ENCODE measurements around the gene ZFYVE1.
"Not testable (repeated sequence)": the region's sequence is repeated elsewhere in the genome, so short reads cannot be mapped to it uniquely, and the experiment has no call there.

The ZFYVE1 gene, protein sequence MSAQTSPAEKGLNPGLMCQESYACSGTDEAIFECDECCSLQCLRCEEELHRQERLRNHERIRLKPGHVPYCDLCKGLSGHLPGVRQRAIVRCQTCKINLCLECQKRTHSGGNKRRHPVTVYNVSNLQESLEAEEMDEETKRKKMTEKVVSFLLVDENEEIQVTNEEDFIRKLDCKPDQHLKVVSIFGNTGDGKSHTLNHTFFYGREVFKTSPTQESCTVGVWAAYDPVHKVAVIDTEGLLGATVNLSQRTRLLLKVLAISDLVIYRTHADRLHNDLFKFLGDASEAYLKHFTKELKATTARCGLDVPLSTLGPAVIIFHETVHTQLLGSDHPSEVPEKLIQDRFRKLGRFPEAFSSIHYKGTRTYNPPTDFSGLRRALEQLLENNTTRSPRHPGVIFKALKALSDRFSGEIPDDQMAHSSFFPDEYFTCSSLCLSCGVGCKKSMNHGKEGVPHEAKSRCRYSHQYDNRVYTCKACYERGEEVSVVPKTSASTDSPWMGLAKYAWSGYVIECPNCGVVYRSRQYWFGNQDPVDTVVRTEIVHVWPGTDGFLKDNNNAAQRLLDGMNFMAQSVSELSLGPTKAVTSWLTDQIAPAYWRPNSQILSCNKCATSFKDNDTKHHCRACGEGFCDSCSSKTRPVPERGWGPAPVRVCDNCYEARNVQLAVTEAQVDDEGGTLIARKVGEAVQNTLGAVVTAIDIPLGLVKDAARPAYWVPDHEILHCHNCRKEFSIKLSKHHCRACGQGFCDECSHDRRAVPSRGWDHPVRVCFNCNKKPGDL

DNA sequence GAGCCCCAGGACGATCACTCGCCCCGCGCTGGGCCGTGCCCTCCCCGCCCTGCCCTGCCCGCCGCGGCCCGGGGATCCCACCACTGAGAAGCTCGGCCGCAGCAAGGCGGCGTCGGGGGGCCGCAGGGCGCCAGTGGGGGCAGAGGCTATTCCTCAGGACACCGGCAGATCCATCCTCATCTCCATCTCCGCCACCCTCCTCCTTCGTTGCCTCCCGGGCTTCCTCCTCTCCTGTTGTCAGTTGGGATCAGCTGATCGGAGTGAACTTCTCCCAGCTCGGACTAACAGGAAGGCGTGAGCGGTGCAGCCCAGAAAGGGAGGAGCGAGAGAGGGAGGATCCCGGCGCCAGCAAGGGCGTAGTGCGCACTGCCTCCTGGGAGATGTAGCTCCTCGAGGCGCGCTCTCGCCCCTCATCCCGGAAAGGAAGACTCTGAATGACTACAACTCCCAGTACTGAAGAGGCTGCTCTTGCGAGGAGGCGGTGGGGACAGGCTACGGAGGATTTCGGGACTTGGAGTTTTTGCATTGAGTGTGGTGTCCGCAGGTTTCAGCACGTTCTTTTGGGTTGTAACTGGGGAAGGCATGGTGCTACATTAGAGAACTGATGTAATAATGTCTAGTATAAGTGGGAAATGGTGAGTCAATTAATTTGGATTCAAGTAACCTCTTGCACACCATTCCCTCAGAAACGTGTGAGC, at the start of gene ZFYVE1:
Gene ZFYVE1, minus strand, starts transcription at position 262 of the 698 bp plus-strand sequence. CDS start 2,598 bp downstream, outside the sequence.
- peak; percentile 99 for DNase-seq

DNA sequence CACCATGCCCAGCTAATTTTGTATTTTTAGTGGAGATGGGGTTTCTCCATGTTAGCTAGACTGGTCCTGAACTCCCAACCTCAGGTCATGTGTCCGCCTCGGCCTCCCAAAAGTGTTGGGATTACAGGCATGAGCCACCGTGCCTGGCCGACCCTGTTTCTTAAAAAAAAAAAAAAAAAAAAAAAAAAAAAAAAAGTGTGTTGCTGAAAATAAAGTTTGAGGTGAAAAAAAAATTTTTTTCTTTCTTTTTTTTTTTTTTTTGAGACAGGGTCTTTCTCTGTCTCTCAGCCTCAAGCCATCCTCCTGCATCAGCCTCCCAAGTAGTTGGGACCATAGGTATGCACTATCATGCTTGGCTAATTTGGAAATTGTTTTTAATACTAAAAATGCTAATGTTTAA, 42.7 kb upstream of the ZFYVE1 start:
- DNase-seq, result no peak

DNA sequence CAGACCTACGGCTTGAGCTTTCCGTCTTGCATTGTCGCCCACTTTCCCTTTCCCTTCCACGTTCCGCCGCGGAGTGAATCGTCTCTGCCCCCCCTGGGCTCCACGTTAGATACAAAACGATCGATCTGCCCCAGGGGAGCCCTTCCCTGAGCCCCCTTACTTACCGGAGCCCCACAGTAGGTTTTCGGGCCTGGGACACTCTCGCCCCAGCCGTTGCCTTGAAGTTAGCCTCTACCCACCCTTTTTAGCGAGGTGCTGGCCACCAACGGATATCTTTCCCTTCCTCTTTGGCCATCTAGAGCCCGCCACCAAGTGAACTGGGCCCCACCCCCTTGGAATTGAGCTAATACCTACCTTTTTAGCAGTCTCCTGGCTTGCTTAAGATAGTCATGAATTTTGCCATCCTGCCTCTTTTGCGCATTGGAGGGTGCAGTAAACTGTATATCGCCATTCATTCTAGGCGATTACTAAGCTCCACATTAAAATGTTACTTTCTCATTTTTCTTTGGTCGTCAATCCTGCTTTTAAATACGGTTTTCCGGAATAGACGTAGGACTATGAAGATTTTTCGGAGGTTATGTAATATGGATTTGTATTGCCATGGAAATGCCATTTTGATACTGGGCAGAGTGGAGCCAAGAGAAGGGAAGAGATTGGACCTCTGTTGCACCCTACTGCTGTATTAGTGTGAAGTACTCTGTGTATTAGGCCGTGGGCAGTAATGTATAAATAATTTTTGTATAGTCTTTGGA, 32.2 kb upstream of the ZFYVE1 start:
- peak; percentile 43 for DNase-seq

DNA sequence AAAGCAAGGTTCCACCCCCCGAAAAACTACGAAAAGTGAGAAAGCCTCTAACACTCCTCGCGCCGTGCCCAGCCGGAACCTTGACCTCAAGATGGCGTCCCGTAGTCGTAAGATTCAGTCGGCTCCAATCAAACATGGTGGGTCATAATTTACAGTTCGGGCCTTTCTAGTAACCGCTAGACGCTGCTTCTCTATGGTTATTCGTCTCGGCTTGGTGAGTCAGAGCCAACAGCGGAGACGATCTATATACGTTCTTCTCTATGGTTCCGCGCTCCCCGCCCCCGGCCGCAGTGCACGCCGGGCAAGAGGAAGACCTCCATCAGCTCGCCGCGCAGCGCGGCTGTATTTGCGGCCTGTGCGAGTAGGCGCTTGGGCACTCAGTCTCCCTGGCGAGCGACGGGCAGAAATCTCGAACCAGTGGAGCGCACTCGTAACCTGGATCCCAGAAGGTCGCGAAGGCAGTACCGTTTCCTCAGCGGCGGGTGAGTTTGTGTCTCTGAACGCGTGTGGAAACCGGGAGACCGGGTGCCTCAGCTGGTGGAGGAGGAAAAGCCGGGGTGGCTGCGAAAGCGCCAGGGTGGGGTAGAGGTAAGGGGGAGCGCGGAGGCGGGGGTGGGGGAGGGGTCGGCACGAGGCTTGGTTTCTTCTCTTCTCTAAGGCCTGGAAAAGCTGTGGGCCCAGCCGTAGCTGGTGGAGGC, 31.5 kb upstream of the ZFYVE1 start, which contains the start of gene RBM25:
Gene RBM25, plus strand, starts transcription at position 311 of the 698 bp plus-strand sequence. CDS start 13,108 bp downstream, outside the sequence.
- peak; percentile 99 for DNase-seq

DNA sequence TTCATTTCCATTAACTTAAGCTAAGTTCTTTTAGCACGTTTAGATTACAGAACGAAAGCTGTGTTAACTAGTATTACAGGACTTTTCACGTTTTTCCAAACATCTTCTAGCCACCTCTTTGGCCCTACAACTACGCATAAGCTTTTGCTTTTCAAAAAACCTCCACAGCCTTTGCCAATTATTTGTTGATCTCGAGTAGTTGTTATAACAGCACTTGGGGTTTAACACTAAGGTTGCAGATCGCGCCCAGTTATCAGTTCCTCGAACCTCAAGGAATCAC, 31.0 kb upstream of the ZFYVE1 start:
- DNase-seq, result no peak

DNA sequence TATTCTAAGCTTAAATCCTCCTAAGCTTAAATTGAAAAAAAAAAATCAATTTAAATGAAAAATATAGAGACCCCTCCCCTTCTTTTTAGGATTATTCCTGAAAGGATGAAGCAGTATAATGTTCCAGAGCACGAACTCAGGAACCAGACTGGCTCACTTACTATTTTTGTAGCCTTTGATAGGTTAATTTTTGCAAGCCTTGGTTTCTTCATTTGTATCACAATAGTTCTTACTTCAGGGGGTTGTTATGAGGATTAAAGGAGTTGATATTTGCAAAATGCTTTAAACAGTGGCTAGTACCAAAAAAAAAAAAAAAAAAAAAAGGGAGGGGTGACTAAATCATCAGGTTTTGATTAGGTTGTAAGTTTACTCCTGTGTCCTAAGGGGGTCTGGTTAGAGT, 28.3 kb upstream of the ZFYVE1 start:
- DNase-seq, result no peak

DNA sequence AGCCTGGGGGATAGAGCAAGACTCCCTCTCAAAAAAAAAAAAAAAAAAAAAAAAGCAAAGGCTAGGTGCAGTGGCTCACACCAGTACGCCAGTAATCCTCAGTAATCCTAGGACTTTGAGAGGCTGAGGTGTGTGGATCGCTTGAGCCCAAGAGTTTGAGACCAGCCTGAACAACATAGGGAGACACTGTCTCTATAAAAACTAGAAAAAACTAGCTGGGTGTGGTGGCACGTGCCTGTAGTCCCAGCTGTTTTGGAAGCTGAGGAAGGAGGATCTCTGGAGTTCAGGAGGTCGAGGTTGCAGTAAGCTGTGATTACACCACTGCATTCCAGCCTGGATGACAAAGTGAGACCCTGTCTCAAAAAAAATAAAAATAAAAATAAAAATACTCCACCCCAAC, 22.5 kb upstream of the ZFYVE1 start:
- DNase-seq, result no peak

DNA sequence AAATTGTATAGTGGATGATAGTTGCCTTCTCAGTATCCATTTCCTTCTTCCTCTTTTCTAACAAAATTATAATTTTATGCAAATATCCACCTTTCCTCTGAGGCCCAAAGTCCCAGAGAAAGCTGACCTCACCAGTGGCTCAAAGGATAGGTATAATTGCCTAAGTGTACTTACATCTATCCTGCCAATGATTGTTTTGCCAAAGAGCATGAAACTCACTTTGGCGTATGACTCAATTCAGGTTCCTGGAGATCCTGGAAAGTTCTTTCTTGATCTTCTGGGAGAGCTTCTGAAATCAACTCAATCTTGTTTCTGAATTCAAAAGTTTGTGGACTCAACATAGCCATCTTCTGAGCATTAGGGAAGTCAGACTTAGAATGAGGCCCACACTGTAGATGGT, 20.9 kb upstream of the ZFYVE1 start:
- DNase-seq, result no peak

DNA sequence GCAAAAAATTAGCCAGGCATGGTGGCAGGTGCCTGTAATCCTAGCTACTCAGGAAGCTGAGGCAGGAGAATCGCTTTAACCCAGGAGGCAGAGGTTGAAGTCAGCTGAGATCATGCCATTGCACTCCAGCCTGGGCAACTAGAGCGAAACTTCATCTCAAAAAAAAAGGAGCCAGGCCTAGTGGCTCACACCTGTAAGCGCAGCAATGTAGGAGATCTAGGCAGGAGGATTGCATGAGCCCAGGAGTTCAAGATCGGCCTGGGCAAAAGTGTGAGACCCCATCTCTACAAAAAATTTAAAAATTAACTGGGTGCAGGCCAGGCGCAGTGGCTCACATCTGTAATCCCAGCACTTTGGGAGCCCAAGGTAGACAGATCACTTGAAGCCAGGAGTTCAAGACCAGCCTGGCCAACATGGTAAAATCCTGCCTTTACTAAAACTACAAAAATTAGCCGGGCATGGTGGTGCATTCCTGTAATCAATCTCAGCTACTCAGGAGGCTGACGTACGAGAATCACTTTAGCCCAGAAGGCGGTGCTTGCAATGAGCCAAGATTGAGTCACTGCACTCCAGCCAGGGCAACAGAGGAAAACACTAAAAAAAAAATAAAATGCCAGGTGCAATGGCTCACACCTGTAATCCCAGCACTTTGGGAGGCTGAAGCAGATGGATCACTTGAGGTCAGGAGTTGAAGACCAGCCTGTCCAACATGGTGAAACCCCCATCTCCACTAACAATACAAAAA, 10.0 kb upstream of the ZFYVE1 start:
- not testable (repeated sequence) for DNase-seq

DNA sequence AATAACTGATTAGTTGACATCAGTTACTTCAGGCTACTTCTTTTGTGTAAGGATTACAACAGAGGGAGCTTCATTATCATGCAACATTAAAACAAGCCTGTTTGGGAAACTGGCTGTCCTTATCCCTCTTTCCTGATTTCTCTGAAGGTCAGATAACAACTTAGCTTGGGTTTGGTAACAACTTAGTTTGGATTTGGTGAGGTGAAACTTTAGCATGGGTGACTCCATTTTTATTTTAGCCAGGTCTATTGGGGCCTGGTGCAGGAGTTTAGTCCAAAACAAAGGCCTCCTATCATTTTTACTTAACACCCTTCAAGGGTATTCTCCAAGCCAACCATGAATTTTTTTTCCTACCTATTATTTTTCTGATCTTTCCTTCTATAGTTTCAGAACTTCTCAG, 1.1 kb upstream of the ZFYVE1 start:
- no peak for DNase-seq

DNA sequence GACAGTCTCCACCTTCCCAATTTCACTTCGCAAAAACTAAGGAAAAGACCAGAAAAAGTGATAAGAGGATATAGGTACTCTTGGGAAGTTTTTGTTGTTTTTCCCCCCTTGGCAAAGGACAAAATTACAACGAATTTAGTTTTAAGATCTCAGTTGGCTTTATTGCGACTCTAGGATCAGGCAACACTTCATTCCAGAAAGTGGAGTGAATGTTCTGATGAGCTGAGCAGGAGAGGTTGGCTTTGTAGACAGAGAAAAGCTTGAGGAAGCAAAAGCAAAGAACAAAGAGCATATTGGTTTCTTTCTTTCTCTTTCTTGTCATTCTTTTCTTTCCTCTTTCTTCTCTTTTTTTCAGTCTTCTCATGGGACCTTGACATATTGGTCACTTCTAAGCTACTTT, 640 bp upstream of the ZFYVE1 start:
- DNase-seq, result no peak

DNA sequence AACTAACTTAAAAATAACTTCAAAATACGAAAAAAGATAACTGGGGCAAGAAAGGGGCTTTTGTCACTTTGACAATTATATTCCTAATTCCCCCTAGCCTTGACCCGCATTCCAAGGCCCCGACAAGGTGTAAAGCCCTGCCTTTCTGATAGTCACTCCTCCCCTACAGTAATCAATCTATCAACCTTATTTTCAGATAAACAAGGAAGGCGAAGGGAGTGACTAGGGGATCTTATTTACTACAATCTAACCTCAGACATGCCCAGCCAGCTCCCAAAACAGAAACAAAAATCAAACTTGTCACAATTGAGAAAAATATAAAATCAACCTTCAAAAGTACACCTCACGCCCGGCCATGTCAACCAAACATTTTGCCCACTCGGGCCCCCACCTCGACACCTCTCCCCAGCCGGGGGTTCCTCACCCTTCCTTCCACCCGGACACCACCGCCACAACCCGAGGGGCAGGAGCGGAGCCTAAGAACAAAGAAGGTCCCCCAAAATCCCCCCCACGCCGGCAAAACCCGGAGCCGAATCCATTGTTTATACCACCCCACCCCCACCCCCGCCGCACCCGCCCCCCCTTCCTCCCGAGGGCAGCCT, 562 bp downstream of the ZFYVE1 start:
- no peak for DNase-seq

DNA sequence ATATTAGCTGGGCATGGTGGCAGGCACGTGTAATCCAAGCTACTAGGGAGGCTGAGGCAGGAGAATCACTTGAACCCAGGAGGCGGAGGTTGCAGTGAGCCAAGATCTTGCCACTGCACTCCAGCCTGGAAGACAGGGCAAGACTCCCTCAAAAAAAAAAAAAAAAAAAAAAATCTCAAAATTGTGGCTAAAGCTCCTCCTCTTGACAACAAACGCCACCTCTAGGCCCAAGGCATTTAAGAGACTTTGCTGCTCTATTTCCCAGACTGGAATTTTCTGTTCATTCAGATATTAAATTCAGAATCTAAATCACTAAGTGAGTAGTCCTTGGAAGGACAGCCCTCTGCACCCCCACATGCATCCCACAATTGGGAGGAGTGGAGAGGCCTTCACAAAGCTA, 1.4 kb downstream of the ZFYVE1 start:
- no peak for DNase-seq

DNA sequence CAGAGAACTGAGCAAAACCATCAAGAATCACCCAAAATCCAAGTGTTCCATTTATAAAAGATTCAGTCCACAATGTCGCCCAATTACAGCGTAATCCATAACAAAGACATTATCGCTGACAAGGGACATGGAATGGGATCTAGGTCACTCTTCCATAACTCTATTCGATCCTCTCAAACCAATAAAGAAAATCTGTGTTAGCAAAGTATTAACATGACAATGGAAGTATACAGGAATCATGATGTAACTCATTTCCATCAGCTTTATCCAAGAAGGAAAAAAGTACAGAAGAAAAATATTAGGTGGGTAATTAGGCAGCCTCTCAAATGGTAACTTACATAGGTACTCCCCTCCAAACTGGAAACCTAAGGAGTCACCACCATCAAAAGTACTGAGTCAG, 4.9 kb downstream of the ZFYVE1 start:
- DNase-seq, result no peak

DNA sequence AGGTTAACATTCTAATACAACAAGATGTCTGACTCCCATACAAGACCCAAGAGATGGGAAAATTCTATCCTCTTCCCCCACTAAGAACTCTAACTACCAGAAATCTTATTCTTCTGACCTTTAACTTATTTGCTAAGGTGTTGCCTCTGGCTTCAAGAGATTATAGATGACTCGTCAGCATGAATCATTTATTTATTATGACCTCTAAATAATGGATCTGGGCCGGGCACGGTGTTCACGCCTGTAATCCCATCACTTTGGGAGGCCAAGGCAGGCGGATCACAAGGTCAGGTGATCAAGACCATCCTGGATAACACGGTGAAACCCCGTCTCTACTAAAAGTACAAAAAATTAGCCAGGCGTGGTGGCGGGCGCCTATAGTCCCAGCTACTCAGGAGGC, 10.9 kb downstream of the ZFYVE1 start:
- DNase-seq, result not testable (repeated sequence)

DNA sequence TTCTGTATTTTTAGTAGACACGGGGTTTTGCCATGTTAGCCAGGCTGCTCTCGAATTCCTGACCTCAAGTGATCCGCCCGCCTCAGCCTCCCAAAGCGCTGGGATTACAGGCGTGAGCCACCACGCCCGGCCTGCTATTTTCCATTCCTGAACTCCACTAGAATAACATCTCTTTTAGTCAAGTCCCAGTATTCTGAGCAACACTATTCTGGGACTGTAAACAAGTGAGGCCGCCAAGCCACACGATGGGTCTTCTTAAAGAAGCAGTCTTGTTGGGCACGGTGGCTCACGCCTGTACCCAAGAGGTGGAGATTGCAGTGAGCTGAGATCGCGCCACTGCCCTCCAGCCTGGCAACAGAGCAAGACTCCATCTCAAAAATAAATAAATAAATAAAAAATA, 11.4 kb downstream of the ZFYVE1 start:
- DNase-seq, result not testable (repeated sequence)

DNA sequence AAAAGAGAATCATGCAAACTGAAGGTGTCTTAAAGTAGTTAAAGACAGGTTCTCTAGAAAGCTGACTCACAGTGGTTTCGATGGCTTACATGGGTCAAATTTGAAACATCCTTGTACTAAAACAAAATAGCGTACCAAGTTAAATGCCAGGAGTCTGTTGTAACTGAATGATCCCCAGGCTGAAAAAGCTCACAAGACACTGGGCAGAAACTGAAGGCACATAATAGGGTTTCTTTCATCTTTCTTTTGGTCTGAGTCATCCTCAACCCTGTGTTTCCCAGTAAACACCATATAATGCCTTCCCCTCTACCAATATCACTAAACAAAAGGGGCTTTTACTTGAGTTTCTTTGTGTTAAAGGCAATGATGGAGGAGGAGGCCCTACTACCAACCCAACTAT, 12.8 kb downstream of the ZFYVE1 start:
- DNase-seq, result no peak

DNA sequence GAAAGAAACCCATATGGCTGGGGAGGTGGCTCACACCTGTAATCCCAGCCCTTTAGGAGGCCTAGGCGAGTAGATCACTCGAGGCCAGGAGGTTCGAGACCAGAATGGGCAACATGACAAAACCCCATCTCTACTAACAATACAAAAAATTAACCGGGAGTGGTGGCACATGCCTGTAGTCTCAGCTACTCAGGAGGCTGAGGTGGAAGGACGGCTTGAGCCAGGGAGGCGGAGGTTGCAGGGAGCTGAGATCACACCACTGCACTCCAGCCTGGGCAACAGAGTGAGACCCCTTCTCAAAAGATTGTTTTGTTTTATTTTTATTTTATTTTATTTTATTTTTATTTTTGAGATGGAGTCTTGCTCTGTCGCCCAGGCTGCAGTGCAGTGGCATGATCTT, 15.7 kb downstream of the ZFYVE1 start:
- not testable (repeated sequence) for DNase-seq

DNA sequence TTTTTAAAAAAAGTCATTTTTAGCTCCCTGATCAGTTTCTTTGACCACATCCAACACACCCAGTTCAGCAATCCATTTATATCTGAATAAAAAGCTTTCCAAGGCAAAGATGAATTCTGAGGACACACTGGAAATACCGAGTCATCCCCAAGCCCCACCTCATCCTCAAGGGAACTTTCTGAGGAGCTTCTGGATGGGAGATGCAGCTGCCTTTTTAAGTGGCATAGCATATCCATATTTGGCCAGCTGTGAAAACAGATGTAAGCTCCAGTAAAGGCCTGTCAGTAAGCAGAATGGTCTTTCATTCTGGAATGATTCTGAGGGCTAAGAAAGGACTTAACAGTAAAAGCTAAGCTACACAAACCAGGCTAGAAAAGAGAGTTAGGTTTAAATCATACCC, 18.4 kb downstream of the ZFYVE1 start:
- DNase-seq, result no peak

DNA sequence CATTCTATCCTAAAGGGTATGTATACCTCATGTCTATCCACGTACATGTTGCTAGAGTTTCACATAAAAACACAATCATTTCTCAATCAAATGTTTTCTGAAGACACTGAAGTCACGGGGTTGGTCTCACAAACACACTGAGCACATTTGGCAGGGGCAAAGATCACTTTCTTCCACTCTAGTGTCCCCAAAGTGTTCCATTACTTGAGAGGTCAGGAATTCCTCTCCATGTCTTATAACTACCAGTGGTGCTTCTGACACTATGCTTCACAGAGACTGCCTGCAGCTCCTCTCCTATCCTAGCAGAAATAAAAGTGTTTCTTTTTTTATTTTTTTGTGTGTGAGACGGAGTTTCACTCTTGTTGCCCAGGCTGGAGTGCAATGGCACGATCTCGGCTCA, 19.1 kb downstream of the ZFYVE1 start:
- DNase-seq, result no peak

DNA sequence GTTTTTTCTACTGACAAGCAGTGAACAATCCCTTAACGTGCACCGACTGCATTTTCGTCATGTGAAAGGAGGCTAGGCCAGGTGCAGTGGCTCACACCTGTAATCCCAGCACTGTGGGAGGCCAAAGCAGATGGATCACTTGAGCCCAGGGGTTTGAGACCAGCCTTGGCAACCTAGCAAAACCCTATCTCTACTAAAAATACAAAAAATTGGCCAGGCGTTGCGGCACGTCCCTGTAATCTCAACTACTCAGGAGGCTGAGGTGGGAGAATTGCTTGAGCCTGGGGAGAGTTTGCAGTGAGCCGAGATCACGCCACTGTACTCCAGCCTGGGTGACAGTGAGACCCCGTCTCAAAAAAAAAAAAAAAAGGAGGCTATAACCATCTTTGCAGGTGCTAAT, 22.3 kb downstream of the ZFYVE1 start:
- DNase-seq, result not testable (repeated sequence)
